Stimulated activated CD8-positive, alpha-beta memory T cell treated with anti-CD3 and anti-CD28 coated beads, Interleukin-15, amount 100 ng/mL, for 24 hours (primary cell): ENCODE results near the gene SLC16A6.
A peak's percentile ranks its signal among the peaks of the same experiment; 100 is the strongest.
"Not testable (repeated sequence)": the region's sequence is repeated elsewhere in the genome, so short reads cannot be mapped to it uniquely, and the experiment has no call there.

ENCODE experiments used
- DNase-seq: peaks from one replicate; pipeline ENCODE4 v3.0.0-alpha.2; 2020; ENCODE audit warnings: low read depth

The SLC16A6 gene

DNA sequence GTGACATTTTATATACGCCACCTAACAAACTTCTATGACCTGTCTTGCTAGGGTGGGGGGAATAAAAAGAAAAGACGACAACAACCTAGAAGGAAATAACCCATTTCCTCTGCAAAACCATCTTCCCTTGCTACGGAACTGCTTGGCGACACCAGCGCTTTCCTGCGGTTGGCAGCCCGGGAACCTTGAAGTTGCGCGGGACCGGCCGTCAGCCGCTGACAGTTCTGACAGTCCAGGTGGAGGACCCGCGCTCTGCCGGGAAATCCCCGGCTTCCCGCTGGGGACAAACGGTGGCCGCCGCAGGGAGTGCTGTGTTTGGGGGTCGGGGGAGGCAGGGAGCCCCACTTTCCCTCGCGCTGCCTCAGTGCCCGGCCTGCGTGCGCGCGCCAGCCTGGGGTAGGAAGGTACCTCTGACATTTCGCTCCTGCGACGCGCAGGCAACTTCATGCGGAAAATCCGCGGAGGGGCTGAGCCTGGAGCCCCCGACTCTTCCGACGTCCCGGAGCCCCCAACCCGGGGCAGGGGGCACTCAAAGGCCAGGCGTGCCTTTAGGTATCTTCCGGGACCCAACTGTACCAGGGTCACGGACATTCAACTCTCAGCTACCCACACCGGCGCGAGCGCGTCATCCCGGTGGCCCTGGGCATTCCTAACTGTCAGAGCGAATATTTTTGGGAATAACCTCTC, 516 bp downstream of the SLC16A6 start:
- peak; percentile 24 for DNase-seq

DNA sequence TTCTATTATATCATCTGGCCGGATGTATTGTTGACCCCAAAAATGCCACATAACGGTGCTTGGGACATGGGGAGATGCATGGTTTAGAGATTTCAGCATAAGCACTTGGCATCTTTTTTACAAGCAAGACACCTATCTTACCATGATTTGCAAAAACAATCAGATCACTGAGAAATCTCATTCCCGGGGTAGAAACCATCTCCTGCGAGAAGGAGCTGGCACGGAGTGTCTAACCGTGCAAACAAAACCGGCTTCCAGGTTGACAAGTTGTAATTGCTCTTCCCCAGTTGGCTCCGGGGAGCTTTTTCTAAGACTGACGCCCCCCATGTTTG, 1.0 kb downstream of the SLC16A6 start:
- no peak for DNase-seq

DNA sequence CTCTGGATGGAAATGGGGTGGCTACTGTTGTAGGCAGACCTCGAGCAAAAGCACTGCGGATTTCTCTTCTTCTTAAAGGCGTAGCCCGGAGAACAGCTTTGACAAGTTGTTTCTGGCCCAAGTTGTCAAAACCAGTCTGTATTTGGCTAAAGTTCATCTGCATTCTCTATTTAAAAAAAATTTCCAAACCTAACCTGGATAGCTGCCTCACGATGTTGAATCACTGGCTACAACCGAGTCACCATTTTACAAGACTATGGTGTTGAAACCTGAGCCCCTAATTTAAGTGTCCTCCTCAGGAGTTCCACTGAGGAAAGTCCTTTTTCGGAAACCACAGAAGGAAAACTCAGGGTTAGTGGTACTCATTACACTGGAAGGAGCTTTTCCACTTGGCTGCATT, 1.5 kb downstream of the SLC16A6 start:
- DNase-seq: no peak

DNA sequence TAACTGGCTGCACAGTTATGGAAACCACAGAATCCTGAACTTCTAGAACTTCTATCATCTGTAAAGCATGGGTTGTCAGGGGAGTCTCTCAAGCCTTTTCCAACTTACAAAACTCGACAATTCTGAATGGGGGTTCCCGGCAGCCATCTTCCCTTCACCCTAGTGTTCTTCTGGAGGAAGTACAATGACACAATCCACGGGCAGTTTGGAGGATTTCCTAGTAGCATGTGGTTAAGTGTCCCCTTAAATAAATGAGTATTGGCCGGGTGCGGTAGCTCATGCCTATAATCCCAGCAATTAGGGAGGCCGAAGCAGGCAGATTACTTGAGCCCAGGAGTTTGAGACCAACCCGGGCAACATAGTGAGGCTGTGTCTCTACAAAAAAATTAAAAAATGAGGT, 2.1 kb downstream of the SLC16A6 start:
- no peak for DNase-seq

- no peak for DNase-seq
Measured at GRCh38 chr17:68288375-68288774, 2.6 kb downstream of the SLC16A6 start.

GRCh38 chr17:68281965-68282364, 9.0 kb downstream of the SLC16A6 start:
- DNase-seq: not testable (repeated sequence)

DNA sequence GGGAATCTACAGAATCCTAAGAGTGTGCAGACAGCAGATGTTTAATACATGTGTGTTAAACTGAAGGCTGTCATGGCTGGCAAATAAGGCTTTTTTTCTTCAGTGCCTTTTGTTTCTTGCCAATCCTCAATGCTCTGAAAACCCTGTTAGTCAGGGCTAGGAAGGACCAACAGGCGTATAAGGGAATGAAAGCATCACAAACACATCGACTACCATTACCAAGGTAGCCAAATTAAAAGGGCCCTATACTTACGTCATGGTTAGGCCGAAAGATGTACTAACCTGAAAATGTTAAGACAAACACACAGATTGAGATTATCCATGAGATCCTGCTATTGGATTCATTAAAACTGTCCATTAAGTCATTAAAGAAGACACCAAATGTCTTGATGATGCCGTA, 13.1 kb downstream of the SLC16A6 start:
- no peak for DNase-seq

- DNase-seq: not testable (repeated sequence)
Measured at GRCh38 chr17:68276339-68276738, 14.6 kb downstream of the SLC16A6 start.

DNA sequence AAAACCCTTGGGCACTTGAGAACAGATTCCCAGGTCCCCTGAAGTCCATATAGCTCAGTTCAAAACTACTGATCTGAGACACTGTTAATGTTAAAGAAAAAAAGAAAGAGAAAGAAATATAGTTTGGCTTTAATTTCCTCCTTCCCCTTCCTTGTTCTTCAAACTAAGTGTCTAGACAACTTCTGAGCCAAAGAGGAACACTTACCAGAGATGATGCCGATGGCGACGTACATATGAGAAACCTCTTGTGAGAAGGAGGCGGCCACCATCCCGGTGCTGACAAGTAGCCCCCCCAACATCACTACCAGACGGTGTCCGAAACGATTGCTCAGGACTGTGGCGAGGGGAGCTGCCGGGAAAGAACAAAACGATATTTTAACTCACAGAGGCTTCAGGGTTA, 17.2 kb downstream of the SLC16A6 start:
- no peak for DNase-seq

DNA sequence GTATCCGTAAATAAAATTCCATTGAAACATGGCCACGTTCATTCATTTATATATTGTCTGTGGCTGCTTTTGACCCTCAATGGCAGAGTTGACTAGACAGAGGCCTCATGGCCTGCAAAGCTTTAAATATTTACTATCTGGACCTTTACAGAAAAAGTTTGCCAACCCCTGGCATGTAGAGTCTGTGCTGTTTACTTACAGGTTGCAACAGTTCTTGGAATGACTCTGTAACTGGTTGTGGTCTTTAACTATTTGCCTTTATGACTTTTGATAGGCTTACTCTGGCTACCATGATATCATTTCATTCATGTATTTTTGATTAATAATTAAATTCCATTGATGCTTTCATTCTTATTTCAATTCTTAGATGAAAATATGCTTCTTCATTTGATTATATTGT, 25.1 kb downstream of the SLC16A6 start:
- DNase-seq: not testable (repeated sequence)

DNA sequence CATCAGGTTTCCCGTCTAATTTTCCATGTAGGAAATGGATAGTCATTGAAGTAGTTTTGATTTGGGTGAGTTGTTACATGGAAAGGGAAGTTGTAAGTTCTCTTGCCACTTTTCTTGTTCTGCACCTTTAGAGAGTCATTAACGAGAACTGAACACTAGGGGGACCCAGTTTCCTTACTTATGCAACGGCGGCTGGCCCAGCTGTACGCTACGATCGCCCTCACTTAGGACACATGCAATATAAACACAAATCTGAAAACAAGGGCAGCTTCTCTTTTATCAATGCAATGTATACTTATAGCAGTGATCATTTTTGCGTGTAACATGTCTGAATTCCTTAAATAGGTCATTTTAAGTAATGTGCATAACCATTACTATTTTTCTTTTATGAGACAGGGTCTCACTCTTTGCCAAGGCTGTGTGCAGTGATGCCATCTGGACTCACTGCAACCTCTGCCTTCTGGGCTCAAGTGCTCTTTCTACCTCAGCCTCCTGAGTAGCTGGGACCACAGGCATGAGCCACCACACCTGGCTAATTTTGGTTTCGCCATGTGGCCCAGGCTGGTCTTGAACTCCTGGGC, 27.7 kb downstream of the SLC16A6 start:
- DNase-seq: not testable (repeated sequence)

DNA sequence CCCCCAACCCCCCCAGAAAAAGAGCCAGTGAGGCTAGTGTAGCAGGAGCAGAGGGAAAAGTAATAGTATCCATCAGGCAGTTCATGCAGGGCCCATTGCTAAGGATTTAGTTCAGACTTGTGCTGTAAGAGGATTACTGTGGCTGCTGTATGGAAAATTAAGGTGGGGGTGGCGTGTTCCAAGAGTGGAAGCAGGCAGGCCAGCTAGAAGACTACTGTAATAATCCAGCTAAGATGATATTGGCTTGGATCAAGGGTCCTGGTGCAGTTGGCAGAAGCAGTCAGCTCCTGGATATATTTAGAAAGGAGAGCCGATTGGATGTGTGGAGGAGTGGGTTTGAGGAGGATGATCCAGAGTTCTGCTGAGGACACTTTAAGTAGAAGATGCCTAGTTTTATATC, 28.5 kb downstream of the SLC16A6 start:
- not testable (repeated sequence) for DNase-seq

DNA sequence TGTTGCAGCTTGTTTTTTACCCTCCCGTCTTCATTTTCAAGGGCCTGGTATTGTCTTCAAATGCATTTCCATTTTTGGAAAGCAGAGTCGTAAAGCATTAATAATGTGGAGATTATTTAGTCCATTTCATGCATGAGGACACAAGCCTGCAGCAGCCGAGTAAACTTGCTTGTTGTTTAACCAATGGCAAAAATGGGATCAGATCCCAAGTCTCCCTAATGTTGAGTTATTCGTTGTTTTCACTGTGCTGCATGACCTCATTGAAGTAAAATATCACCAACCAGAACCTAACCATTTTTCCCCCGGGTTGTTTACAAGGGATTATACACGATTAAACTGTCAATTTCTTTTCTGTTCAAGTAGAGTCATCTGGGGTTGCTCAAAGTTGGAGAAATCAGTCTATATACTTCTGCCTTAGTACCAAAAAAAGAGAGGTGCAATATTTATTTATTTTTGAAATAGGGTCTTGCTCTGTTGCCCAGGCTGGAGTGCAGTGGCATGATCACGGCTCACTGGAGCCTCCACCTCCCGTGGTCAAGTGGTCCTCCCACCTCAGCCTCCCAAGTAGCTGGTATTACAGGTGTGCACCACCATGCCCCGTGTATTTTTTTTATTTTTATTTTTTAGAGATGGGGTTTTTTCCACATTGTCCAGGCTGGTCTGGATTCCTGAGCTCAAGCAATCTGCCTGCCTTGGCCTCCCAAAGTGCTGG, 30.7 kb downstream of the SLC16A6 start:
- no peak for DNase-seq

- not testable (repeated sequence) for DNase-seq
Measured at GRCh38 chr17:68259648-68259951, 31.3 kb downstream of the SLC16A6 start.

DNA sequence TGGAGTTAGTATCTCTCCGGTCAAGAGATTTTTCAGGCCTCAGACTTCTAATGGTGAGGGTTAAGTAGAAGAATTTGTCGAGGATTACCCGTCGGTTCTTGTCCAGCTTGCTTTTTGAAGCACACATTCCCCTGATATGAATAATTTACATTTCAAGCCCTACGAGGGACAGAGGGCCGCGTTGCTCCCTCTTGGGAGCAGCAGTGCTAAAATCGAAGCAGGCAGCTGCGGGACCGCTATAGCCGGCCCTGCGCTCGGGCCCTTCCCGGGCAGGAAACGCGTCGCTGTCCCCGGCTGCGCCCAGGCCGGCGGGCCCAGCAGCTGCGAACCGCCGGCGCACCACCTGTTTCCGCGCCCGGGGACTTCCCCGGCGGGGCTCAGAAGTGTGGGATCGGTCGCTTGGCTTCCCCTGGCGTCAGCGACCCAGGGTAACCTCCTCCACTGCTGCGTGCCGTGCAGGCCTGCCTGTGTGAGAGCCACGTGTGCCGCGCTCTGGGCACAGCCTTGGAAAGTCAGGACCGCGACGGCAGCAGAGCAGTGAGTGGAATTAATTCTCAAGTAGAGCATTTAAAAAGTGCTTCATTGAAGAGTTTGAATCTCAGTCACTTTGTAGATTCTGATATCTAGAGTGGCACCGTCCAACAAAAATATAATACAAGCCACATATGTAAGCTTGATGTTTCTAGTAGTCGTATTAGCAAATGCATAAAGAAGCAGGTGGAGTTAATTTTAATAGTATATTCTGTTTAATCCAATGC, 31.9 kb downstream of the SLC16A6 start:
- DNase-seq: peak; percentile 42

DNA sequence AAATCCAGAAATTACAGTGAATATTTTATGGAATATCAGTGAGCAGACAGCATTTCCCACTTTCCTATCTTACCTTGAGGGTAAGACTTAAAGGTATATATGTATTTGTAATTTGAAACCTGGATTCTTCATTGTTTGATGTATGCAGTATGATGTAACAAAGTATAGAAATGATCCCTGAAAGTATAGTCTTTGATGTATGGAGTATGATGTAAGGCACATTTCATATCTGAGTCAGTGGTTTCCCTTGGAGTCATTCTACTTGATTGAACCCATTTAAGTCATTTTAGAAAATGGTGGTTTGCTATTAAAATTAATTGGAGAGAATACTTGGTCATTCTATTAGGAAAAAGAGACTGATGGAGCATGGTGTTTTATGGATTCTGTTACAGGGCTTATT, 33.0 kb downstream of the SLC16A6 start:
- DNase-seq: no peak

DNA sequence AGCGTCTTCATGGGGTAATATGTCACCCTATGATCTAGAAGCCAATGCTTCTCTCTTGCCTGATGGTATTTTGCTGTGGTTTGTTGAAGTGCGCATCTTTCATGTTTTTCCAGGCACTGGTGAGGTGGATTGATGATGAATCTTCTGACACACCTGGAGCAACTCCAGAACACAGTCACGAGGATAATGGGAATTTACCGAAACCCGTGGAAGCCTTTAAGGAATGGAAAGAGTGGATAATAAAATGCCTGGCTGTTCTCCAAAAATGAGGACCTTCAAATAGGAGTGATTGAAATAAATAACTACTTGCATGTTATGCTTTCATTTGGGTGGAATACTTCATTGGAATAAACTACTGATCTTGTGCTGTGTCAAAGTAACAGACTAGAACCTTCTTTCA, 34.2 kb downstream of the SLC16A6 start:
- not testable (repeated sequence) for DNase-seq

DNA sequence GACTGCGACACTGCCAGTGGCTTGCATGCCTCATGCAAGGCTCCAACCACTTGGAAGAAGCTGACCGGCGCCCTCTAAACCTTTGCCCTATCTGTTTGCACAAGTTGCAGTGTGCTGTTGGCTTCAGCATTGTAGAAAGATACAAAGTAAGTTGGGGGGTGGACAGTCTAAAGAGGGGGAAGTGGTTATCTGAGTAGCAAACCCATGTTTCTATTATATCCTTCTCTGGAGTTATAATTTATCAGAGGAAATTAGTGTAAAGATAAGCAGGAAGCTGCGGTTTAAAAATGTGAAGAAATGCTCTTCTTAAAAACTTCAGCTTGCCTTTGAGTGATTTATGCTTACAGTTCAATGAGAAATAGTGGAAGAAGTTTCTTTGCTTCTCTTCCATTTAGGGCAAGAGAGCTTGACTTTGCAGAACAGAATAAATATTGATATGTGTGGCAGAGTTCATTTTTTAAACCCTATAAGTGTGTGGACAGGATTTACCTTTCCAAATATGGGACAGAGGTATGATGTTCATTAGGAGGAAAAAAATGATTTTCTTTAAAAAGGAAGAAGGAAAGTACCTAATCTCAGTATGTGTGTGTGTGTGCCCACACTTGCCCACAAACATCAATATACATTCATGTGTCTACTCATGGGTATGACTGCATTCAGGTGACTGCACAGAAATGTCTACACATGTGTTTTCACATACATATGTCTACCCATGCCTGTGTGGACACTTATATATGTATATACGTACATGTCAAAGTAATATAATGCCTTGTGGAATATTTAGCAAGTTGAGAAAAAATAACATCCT, 35.0 kb downstream of the SLC16A6 start:
- DNase-seq: no peak

- DNase-seq: no peak
Measured at GRCh38 chr17:68255151-68255550, 35.8 kb downstream of the SLC16A6 start.

DNA sequence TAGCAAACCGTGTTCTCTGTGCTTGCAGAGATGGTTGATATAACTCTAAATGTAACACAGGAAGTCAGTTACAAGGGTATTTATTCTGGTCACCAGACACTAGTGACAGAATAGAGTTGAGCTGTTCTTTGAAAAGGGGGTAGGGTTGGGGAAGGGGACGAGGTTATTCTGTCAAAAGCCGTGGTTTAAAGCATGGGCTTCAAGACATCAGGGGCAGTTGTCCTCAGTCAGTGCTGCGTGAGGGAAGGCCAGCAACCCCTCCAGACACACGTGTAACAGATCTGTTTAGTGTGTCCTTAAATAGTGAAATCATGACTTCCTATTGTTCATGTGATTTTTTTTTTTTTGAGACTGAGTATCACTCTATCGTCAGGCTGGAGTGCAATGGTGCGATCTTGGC, 37.5 kb downstream of the SLC16A6 start:
- not testable (repeated sequence) for DNase-seq

- no peak for DNase-seq
Measured at GRCh38 chr17:68249354-68249765, 41.6 kb downstream of the SLC16A6 start.

- DNase-seq: no peak
Measured at GRCh38 chr17:68248891-68249290, 42.0 kb downstream of the SLC16A6 start.
